Measurements from ENCODE around the gene ANKRD65.

- TF ChIP-seq CTCF (IDR thresholded peaks at IDR 0.05 in 8 of 11, conservative IDR thresholded peaks at IDR 0.05 in 3 of 11) (no peak), POLR2AphosphoS5 (IDR thresholded peaks at IDR 0.05) (peak in 1 of 3 donors; percentile 17)
These were observed 17.4 kb downstream of the ANKRD65 start for GRCh38 chr1:1403653-1404052.

Data from spleen (tissue), 7 donors.